Psoas muscle (tissue), 8 donors: ENCODE results near the gene FNTB. TPM values are rescaled to one million over a fixed set of nuclear protein-coding genes. Genes with fewer than 3 reads are reported as not detected.

Source experiments
- ATAC-seq, 4 donors: fragments of 200-7000 bp; cut with Tn5 transposase; one replicate each; pipeline ENCODE4 v1.9.1; 2020; ENCODE audit warnings: moderate library complexity in 3 of 4, mild to moderate bottlenecking in 2 of 4
- DNase-seq, 2 donors: peaks; one replicate each; pipeline ENCODE4 v3.0.0-alpha.2; 2020
- H3K27ac ChIP-seq: fragments of 200-600 bp; one replicate; pipeline ENCODE4 v1.8.0; 2022
- H3K27me3 ChIP-seq, 3 donors: fragments of 200-600 bp in 1 of 3; one replicate each; pipeline versions ENCODE4 v1.6.1 to v1.8.0; 2013 to 2022; ENCODE audit warnings: low read length in 2 of 3, mild to moderate bottlenecking in 2 of 3, moderate library complexity in 1 of 3; ENCODE audit not compliant: insufficient read depth in 3 of 3
- H3K36me3 ChIP-seq, 2 donors: fragments of 200-600 bp in 1 of 2; one replicate each; pipeline versions ENCODE4 v1.6.1 to v1.8.0; 2013 to 2022; ENCODE audit warnings: low read depth in 1 of 2, mild to moderate bottlenecking in 1 of 2, moderate library complexity in 1 of 2; ENCODE audit not compliant: insufficient read depth in 1 of 2
- H3K4me1 ChIP-seq: fragments of 200-600 bp; one replicate; pipeline ENCODE4 v1.8.0; 2022
- H3K4me3 ChIP-seq: fragments of 200-600 bp; one replicate; pipeline ENCODE4 v1.8.0; 2022; ENCODE audit warnings: mild to moderate bottlenecking
- H3K9me3 ChIP-seq: fragments of 200-600 bp; one replicate; pipeline ENCODE4 v1.8.0; 2022
- WGBS, 3 donors: extraction: QIAGEN DNeasy Blood & Tissue Kit; methylation state at CpG; one replicate each; pipeline versions ENCODE4 v1.1.6 to v1.1.7; 2013; 5-methylcytosine and 5-hydroxymethylcytosine counted together
- intact Hi-C, 2 donors: fragments of 100-400 bp; cut with DNase I; formaldehyde crosslinking; loops; one replicate each; pipeline versions ENCODE4 v1.11.0 to v1.14.2; 2022
- polyA plus RNA-seq, 3 donors: library from polyadenylated mRNA; stranded (reverse); fragments of 200-250 nt; gene quantifications; one replicate each; pipeline ENCODE4 v1.2.3, GENCODE V29; 2013
- total RNA-seq, 4 donors: library from RNA; stranded (reverse); fragmentation: NEBNext Ultra II Directional in 2 of 4; extraction: Animal tissue kit (Norgen Biotek cat#: 25700) in 2 of 4; gene quantifications; one replicate each; pipeline versions ENCODE4 v1.2.1 to v1.2.4, GENCODE V29; 2021 to 2023
- TF ChIP-seq, protein P1 (sequence below): fragments of 200-600 bp; IDR thresholded peaks from one replicate; pipeline ENCODE4 v1.8.0; 2022; ENCODE audit warnings: antibody characterized with exemption
- donor health status: healthy with polysubstance abuse.
- donor health status: DM: no; HTN: no; CAD: no; lungs with moderate emphysema.
- donor health status: Bipolar disorder and iron deficiency.
- donor health status: healthy.
- donor health status: DM: yes; HTN: yes; CAD: no.
- donor health status: DM: no; HTN: no; CAD: no.
- donor health status: DM: no; HTN: no; CAD: no.
- donor health status: DM: yes; HTN: yes; CAD: no.

The FNTB gene
- total and polyA plus RNA-seq, 7 donors, result 10.2 to 28.8 (median 19.4) TPM

DNA sequence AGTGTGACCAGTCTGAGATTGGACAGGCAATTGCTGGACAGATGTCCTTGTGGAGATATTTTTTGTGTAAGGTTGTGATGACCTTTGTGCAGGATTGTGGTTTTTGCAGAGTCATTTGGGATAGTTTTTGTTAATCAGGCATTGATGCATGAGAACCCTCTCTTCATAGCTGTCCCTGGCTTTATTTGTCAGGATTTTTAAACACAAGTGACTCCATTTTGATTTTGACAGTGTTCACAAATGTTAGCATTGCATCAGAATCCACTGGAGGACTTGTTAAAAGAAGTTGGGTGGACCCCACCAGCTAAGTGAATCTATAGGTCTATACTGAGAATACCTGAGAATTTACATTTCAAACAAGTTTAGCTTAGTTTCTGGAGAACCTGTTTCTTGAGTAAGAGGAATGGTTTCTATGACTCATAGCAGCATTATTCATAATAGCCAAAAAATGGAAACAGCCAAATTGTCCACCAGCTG lies 11.8 kb downstream of the FNTB start:
- H3K9me3 ChIP-seq, result no peaks in the 10 kb centered on the region
- no peak for ATAC-seq
- intact Hi-C loops, result no loop called here

DNA sequence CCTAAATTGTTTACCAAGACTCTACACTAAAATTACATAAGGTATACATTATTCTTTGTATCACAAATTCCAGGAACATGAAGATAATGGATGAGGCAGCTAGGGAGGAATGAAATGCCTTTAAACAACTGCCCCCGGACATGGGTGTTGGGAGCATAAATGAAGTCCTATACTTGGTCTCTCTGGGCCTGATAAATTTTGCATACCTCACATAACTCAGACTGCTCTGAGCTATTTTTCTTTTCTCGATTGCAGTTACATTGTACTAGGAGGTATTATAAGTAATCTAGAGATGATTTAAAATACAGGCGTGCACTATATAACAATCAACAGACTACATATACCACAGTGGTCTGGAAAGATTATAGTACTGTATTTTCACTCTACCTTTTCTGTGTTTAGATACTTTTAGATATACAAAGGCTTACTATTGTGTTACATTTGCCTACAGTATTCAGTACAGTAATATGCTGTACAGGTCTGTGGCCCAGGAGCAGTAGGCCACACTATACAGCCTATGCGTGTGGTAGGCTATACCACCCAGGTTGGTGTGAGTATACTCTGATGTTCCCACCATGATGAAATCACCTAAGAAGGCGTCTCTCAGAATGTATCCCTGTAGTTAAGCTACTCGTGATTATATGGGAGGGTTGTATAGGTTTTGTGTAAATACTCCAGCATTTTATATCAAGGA lies 14.3 kb downstream of the FNTB start:
- H3K4me1 ChIP-seq, result peaks cover 18% of the 10 kb centered on the region
- H3K4me3 ChIP-seq, result no peak overlapping the region
- no peak overlapping the region for H3K27ac ChIP-seq
- peaks cover 0 to 5% of the 10 kb centered on the region in 2 donors for H3K36me3 ChIP-seq
- 81 to 89% (median 86%) methylated on average over 6 of the region's 6 CpGs for WGBS, 3 donors
- no peaks in the 10 kb centered on the region for H3K27me3 ChIP-seq
- intact Hi-C loops, result no loop called here
- DNase-seq (no peak), ATAC-seq (no peak)
- no peaks in the 10 kb centered on the region for H3K9me3 ChIP-seq
- TF ChIP-seq, protein P1, sequence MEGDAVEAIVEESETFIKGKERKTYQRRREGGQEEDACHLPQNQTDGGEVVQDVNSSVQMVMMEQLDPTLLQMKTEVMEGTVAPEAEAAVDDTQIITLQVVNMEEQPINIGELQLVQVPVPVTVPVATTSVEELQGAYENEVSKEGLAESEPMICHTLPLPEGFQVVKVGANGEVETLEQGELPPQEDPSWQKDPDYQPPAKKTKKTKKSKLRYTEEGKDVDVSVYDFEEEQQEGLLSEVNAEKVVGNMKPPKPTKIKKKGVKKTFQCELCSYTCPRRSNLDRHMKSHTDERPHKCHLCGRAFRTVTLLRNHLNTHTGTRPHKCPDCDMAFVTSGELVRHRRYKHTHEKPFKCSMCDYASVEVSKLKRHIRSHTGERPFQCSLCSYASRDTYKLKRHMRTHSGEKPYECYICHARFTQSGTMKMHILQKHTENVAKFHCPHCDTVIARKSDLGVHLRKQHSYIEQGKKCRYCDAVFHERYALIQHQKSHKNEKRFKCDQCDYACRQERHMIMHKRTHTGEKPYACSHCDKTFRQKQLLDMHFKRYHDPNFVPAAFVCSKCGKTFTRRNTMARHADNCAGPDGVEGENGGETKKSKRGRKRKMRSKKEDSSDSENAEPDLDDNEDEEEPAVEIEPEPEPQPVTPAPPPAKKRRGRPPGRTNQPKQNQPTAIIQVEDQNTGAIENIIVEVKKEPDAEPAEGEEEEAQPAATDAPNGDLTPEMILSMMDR, result no peak

More for the DNA sequence above, 11.8 kb downstream of the FNTB start:
- no peak for DNase-seq
- Histone ChIP-seq H3K4me1 (peaks cover 5% of the 10 kb centered on the region), H3K27ac (no peak overlapping the region), H3K36me3 (no peaks in the 10 kb centered on the region), H3K27me3 (no peaks in the 10 kb centered on the region), H3K4me3 (no peak overlapping the region)
- TF ChIP-seq, protein P1, result no peak

DNA sequence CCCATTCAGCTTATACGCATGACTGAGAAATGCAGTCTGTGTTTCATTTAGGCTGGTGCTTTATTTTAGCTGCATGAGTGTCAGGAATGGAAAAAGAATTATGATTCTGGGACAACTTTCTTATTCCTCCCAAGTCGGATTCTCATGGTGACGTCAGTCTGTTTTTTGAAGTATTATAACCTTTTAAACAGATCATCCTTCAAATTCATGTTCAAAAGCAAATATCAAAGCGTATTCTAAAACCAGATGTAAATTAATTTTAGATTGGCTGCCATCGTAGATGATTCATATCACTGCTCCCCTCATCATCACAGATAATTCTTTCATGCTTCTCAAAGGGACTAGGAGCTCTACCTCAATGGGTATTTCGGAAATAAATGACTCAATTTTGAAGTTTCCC lies 15.0 kb downstream of the FNTB start:
- Histone ChIP-seq H3K9me3 (no peaks in the 10 kb centered on the region), H3K4me3 (no peak overlapping the region), H3K4me1 (peaks cover 24% of the 10 kb centered on the region), H3K27me3 (no peaks in the 10 kb centered on the region), H3K36me3 (peaks cover 0 to 5% of the 10 kb centered on the region in 2 donors), H3K27ac (no peak overlapping the region)
- ATAC-seq, result no peak
- intact Hi-C loops, result no loop called here
- WGBS, 3 donors, result 95 to 97% (median 95%) methylated on average over 6 of the region's 6 CpGs
- TF ChIP-seq, protein P1, result no peak
- DNase-seq, result no peak

DNA sequence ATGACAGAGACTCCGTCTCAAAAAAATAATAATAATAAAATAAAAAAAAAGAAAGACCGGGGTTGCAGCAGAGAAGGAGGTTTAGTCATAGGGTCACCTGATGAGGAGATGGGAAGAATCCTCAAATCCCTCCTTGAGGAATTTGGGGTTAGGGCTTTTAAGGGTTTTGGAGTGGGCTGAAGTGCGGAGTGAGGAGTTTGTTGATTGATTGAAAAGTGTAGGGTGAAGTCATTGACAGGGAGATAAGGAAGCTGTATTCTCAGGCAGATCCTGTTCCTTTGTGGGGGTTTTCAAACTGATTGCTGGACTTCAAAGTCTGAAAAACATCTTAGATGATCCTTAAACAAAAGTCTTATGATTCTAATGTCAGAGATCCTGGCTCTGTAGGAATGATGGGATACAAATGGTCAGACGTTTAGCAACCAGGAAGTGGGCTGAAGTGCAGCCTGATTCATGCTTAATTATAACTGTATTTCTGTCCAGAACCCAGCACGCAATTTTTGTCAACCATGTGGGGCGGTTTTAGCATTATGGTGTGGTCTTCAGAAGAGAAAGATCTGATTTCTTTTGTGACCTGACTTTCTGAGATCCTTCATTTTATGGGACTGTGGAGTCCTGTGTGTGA lies 16.0 kb downstream of the FNTB start:
- Histone ChIP-seq H3K27ac (no peak overlapping the region), H3K4me3 (no peak overlapping the region), H3K36me3 (peaks cover 0 to 5% of the 10 kb centered on the region in 2 donors), H3K9me3 (no peaks in the 10 kb centered on the region), H3K4me1 (peaks cover 27% of the 10 kb centered on the region), H3K27me3 (no peaks in the 10 kb centered on the region)
- ATAC-seq (no peak), DNase-seq (no peak)
- TF ChIP-seq, protein P1, result no peak
- intact Hi-C loops, result no loop called here
- WGBS, 3 donors, result 77 to 84% (median 77%) methylated on average over 6 of the region's 6 CpGs
